ENCODE measurements around the gene DNAJA1. TPM values are rescaled to one million over a fixed set of nuclear protein-coding genes. Genes with fewer than 3 reads are reported as not detected.
"Not testable (repeated sequence)": the region's sequence is repeated elsewhere in the genome, so short reads cannot be mapped to it uniquely, and the experiment has no call there.

DNAJA1 gene
- 56.0 TPM for total RNA-seq
- 100 to 1,000 TPM in 4 of 8 donors, 10 to 100 TPM in 4; 83.3 to 138 (median 103) TPM for polyA plus RNA-seq (ENCODE audit: insufficient read depth in 1 of 8, insufficient read length in 8 of 8, low replicate concordance in 1 of 8)
- long read RNA-seq, donor 1, transcript DNAJA1-201 (9 exons, 2,381 nt), result major isoform, 20 of 33 reads
- long read RNA-seq, donor 1, partial matches to known transcripts, result 13 of 33 reads
- long read RNA-seq, donor 1, other reads (novel, unspliced or antisense), result 0 of 33 reads
- long read RNA-seq, donor 2, transcript DNAJA1-201 (9 exons, 2,381 nt), result major isoform, 8 of 8 reads
- long read RNA-seq, donor 2, partial matches to known transcripts, result 0 of 8 reads
- long read RNA-seq, donor 2, other reads (novel, unspliced or antisense), result 0 of 8 reads
- long read RNA-seq, donor 3, transcript DNAJA1-201 (9 exons, 2,381 nt), result major isoform, 47 of 106 reads
- long read RNA-seq, donor 3, partial matches to known transcripts, result 52 of 106 reads
- long read RNA-seq, donor 3, other reads (novel, unspliced or antisense), result 7 of 106 reads
- long read RNA-seq, donor 4, transcript DNAJA1-201 (9 exons, 2,381 nt), result major isoform, 10 of 39 reads
- long read RNA-seq, donor 4, partial matches to known transcripts, result 29 of 39 reads
- long read RNA-seq, donor 4, other reads (novel, unspliced or antisense), result 0 of 39 reads
- long read RNA-seq, donor 5, transcript DNAJA1-201 (9 exons, 2,381 nt), result major isoform, 80 of 285 reads
- long read RNA-seq, donor 5, partial matches to known transcripts, result 199 of 285 reads
- long read RNA-seq, donor 5, other reads (novel, unspliced or antisense), result 6 of 285 reads
- long read RNA-seq, donor 6, transcript DNAJA1-201 (9 exons, 2,381 nt), result major isoform, 58 of 135 reads
- long read RNA-seq, donor 6, partial matches to known transcripts, result 77 of 135 reads
- long read RNA-seq, donor 6, other reads (novel, unspliced or antisense), result 0 of 135 reads
- long read RNA-seq, donor 7, transcript DNAJA1-201 (9 exons, 2,381 nt), result major isoform, 44 of 211 reads
- long read RNA-seq, donor 7, partial matches to known transcripts, result 167 of 211 reads
- long read RNA-seq, donor 7, other reads (novel, unspliced or antisense), result 0 of 211 reads
- long read RNA-seq, donor 8, transcript DNAJA1-201 (9 exons, 2,381 nt), result major isoform, 33 of 93 reads
- long read RNA-seq, donor 8, partial matches to known transcripts, result 60 of 93 reads
- long read RNA-seq, donor 8, other reads (novel, unspliced or antisense), result 0 of 93 reads
- long read RNA-seq, donor 9, transcript DNAJA1-201 (9 exons, 2,381 nt), result major isoform, 23 of 120 reads
- long read RNA-seq, donor 9, partial matches to known transcripts, result 97 of 120 reads
- long read RNA-seq, donor 9, other reads (novel, unspliced or antisense), result 0 of 120 reads
- long read RNA-seq, donor 10, transcript DNAJA1-201 (9 exons, 2,381 nt), result major isoform, 54 of 144 reads
- long read RNA-seq, donor 10, partial matches to known transcripts, result 80 of 144 reads
- long read RNA-seq, donor 10, other reads (novel, unspliced or antisense), result 10 of 144 reads
- long read RNA-seq, donor 11, transcript DNAJA1-201 (9 exons, 2,381 nt), result major isoform, 26 of 89 reads
- long read RNA-seq, donor 11, partial matches to known transcripts, result 63 of 89 reads
- long read RNA-seq, donor 11, other reads (novel, unspliced or antisense), result 0 of 89 reads

DNA sequence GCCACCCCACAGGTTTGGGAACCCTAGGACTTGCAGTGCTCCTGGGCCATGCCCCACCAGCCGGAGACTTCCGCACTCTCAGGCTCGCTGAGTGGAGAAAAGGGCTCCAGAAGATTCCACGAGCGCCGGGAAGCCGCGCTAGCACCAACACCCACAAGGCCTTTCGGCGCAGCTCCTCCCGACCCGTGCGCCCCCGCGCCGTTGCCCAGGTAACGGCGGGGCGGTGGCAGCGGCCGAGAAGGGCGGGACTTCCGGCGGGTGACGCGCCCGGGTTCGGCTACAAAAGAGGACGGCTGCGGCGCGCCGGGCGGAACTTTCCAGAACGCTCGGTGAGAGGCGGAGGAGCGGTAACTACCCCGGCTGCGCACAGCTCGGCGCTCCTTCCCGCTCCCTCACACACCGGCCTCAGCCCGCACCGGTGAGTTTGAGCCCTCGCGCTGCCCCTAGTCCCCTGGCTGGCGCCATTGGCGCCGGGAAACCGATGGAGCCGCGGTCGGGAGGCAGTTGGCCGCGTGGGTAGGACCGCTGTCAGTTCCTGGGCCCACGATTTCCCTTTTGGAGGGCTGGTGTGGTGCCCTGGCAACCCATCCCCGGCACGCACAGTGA is at the start of gene DNAJA1:
Gene DNAJA1, plus strand, starts transcription at position 308 of the 606 bp plus-strand sequence. CDS start 1,212 bp downstream, outside the sequence.
- Histone ChIP-seq H3K9me3 (replicated peaks; ENCODE audit: control insufficient read depth, low read depth, low read length) (no peaks in the 10 kb centered on the region), H3K27ac (ENCODE audit: low read length) (peak within 1 kb of the TSS; percentile 100), H3K4me1 (ENCODE audit: control insufficient read depth, insufficient read depth, low read length) (peaks cover 13% of the 10 kb centered on the region), H3K27me3 (ENCODE audit: control insufficient read depth, insufficient read depth, low read length) (no peaks in the 10 kb centered on the region), H3K4me3 (ENCODE audit: low read length) (peak within 1 kb of the TSS; percentile 95), H3K36me3 (ENCODE audit: control insufficient read depth, insufficient read depth, low read length) (peaks cover 27% of the 10 kb centered on the region)
- WGBS (ENCODE audit: insufficient coverage), result under 1% methylated on average over 61 of the region's 61 CpGs
- peak; percentile 98 for DNase-seq

DNA sequence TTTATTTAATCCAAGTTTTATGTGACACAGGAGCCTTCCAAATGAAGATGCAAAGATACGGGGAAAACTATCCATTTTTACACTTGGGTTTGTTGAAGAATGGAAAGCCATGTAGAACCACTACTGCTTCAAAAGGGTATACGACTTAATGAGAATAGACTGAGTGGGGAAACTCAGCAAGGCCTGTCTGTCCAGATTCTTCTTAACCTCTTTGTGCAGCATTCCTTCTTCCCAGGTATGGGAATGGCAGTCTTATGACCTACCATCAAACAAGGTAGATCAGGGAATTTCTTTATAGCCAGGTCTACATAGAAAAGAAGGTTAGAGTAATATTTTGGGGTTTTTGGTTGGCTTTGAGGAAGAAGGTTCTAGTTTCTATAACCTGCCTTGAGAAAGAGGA is 47.0 kb upstream of the DNAJA1 start:
- Histone ChIP-seq H3K9me3 (replicated peaks; ENCODE audit: control insufficient read depth, low read depth, low read length) (no peaks in the 10 kb centered on the region), H3K4me3 (ENCODE audit: low read length) (no peak overlapping the region), H3K36me3 (ENCODE audit: control insufficient read depth, insufficient read depth, low read length) (peaks cover 29% of the 10 kb centered on the region), H3K27me3 (ENCODE audit: control insufficient read depth, insufficient read depth, low read length) (no peaks in the 10 kb centered on the region), H3K27ac (ENCODE audit: low read length) (no peak overlapping the region), H3K4me1 (ENCODE audit: control insufficient read depth, insufficient read depth, low read length) (no peaks in the 10 kb centered on the region)
- no CpG with 5 or more reads among the region's 2 CpGs for WGBS (ENCODE audit: insufficient coverage)
- no peak for DNase-seq

DNA sequence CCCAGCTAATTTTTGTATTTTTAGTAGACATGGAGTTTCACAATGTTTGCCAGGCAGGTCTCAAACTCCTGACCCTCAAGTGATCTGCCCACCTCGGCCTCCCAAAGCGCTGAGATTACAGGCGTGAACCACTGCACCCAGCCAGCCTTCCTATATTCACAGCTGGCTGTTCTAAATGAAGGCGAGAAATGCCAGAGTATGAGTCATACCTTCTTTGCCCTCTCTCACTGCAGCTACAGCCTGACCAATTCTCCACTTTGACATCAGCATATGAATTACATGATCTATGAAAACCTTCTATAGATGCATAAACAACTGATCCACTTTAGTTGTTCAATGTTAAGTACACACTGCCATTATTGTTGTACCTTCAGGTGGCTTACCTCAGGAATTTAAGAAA is 38.1 kb upstream of the DNAJA1 start:
- H3K9me3 ChIP-seq (replicated peaks; ENCODE audit: control insufficient read depth, low read depth, low read length), result no peaks in the 10 kb centered on the region
- 100% methylated on average over 3 of the region's 4 CpGs for WGBS (ENCODE audit: insufficient coverage)
- no peak for DNase-seq

DNA sequence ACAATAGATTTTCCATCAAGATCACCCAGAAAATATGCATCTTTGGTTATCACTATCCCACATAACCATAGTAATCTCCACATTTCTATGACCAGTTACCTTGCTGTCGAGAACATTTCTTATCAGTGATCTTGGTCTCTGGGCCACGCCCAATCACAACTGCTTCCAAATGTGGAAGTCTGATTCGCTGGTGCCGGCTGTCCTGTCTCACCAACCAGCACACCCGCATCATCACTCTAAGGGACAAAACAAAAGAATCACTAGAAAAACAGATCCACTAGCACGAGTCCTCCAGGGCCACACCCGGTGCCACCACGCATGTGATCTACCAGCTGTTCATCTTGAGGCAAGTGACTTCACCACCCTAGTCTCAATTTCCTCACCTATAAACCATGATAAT is 35.4 kb upstream of the DNAJA1 start:
- WGBS (ENCODE audit: insufficient coverage), result 92% methylated on average over 3 of the region's 8 CpGs
- no peaks in the 10 kb centered on the region for H3K27me3 ChIP-seq (ENCODE audit: control insufficient read depth, insufficient read depth, low read length)
- no peak overlapping the region for H3K4me3 ChIP-seq (ENCODE audit: low read length)
- DNase-seq, result no peak
- H3K4me1 ChIP-seq (ENCODE audit: control insufficient read depth, insufficient read depth, low read length), result no peaks in the 10 kb centered on the region
- H3K27ac ChIP-seq (ENCODE audit: low read length), result no peak overlapping the region
- peaks cover 24% of the 10 kb centered on the region for H3K36me3 ChIP-seq (ENCODE audit: control insufficient read depth, insufficient read depth, low read length)
- H3K9me3 ChIP-seq (replicated peaks; ENCODE audit: control insufficient read depth, low read depth, low read length), result no peaks in the 10 kb centered on the region

More for the DNA sequence above, 38.1 kb upstream of the DNAJA1 start:
- Histone ChIP-seq H3K27me3 (ENCODE audit: control insufficient read depth, insufficient read depth, low read length) (no peaks in the 10 kb centered on the region), H3K36me3 (ENCODE audit: control insufficient read depth, insufficient read depth, low read length) (peaks cover 33% of the 10 kb centered on the region), H3K4me3 (ENCODE audit: low read length) (no peak overlapping the region), H3K27ac (ENCODE audit: low read length) (no peak overlapping the region), H3K4me1 (ENCODE audit: control insufficient read depth, insufficient read depth, low read length) (no peaks in the 10 kb centered on the region)

DNA sequence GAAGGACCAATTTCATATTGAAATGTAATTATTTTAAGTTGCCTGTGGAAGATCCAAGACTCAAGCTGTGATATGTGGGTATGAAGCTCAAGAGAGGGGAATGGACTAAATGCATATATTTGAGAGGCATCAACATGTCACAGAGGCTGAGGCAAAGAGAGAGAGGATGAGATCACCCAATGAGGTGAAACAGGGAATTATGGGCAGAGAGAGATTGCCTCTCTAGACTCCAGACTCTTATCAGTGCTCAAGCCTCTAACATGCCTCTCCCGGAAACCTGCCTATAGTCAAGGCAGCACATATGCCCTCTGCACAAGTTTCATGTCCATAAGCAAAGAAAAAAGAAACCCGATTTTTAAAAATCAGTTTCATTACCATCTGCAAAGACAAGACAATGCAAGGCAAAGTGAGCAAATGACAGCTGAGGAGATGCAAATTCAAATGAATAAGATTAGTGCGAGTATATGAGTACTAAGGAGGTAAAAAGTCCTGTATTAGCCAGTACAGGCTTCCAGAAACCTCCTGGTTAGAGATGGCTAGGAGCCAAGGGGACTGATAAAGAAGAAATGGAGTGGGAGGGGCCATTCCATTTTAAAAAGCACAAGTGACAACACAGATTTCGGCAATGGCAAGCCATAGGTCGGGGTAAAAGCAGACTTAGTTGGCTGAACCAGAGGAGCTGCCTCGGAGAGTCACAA is 33.0 kb upstream of the DNAJA1 start:
- Histone ChIP-seq H3K36me3 (ENCODE audit: control insufficient read depth, insufficient read depth, low read length) (peaks cover 26% of the 10 kb centered on the region), H3K9me3 (replicated peaks; ENCODE audit: control insufficient read depth, low read depth, low read length) (no peaks in the 10 kb centered on the region), H3K27me3 (ENCODE audit: control insufficient read depth, insufficient read depth, low read length) (no peaks in the 10 kb centered on the region), H3K4me3 (ENCODE audit: low read length) (no peak overlapping the region), H3K27ac (ENCODE audit: low read length) (no peak overlapping the region), H3K4me1 (ENCODE audit: control insufficient read depth, insufficient read depth, low read length) (no peaks in the 10 kb centered on the region)
- WGBS (ENCODE audit: insufficient coverage), result 86% methylated on average over 1 of the region's 6 CpGs
- DNase-seq, result no peak

DNA sequence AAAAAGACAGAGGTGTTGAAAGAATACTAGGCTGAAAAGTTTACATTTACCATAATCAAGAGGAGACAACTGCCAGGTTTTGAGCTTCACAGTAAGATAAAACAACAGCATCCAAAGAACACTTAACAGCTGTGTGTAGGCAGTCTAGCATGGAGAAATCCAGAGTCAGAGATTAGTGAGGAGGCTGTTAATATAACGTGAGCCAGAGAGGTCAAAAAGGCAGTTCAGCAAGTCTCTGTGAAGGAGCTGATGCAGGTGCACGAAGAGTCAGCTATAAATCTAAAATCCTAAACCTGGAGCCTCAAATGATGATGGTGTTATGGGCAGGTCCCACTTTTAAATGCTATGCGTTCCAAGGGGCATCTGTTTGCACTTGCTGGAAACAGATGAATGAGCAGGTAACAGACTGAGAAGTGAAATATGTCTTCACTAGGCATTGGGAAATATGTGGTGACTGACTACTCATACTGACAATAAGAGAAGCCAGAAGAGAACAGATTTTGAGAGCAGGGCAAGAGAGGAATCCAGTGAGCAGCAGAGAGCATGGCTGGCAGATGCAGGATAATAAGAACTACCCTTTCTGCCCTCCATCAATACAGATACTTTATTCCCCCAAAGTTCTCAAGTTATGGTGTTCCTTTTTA is 32.4 kb upstream of the DNAJA1 start:
- peaks cover 22% of the 10 kb centered on the region for H3K36me3 ChIP-seq (ENCODE audit: control insufficient read depth, insufficient read depth, low read length)
- no peak overlapping the region for H3K4me3 ChIP-seq (ENCODE audit: low read length)
- DNase-seq, result no peak
- no peaks in the 10 kb centered on the region for H3K9me3 ChIP-seq (replicated peaks; ENCODE audit: control insufficient read depth, low read depth, low read length)
- 49% methylated on average over 3 of the region's 3 CpGs for WGBS (ENCODE audit: insufficient coverage)
- H3K27me3 ChIP-seq (ENCODE audit: control insufficient read depth, insufficient read depth, low read length), result no peaks in the 10 kb centered on the region
- no peaks in the 10 kb centered on the region for H3K4me1 ChIP-seq (ENCODE audit: control insufficient read depth, insufficient read depth, low read length)
- no peak overlapping the region for H3K27ac ChIP-seq (ENCODE audit: low read length)

DNA sequence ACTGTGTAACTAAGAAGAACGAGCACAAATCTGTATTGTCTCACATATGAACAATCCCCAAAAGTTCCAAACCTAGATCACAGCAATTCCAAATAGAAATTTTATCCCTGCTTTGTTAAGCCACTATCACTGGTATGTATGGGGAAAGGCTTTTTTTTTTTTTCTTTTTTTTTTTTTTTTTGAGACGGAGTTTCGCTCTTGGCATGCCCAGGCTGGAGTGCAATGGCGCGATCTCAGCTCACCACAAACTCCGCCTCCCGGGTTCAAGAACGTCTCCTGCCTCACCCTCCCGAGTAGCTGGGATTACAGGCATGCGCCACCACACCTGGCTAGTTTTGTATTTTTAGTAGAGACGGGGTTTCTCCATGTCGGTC is 24.4 kb upstream of the DNAJA1 start:
- Histone ChIP-seq H3K27ac (ENCODE audit: low read length) (peak overlapping the region; percentile 97), H3K4me3 (ENCODE audit: low read length) (peak overlapping the region; percentile 60)
- WGBS (ENCODE audit: insufficient coverage), result 0% methylated on average over 3 of the region's 12 CpGs
- H3K27me3 ChIP-seq (ENCODE audit: control insufficient read depth, insufficient read depth, low read length); H3K9me3 ChIP-seq (replicated peaks; ENCODE audit: control insufficient read depth, low read depth, low read length); H3K36me3 ChIP-seq (ENCODE audit: control insufficient read depth, insufficient read depth, low read length); H3K4me1 ChIP-seq (ENCODE audit: control insufficient read depth, insufficient read depth, low read length): not testable (repeated sequence)
- DNase-seq, result peak; percentile 11

DNA sequence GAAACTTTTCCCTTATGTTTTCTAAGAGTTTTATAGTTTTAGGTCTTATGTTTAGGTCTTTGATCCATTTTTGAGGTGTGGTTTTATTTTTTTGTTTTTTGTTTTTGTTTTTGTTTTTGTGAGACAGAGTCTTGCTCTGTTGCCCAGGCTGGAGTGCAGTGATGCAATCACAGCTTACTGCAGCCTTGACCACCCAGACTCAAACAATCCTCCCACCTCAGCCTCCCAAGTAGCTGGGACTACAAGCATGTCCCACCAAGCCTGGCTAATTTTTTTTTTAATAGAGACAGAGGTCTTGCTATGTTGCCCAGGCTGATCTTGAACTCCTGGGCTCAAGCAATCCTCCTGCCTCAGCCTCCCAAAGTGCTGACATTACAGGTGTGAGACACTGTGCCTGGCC is 19.7 kb upstream of the DNAJA1 start:
- H3K27me3 ChIP-seq (ENCODE audit: control insufficient read depth, insufficient read depth, low read length); H3K9me3 ChIP-seq (replicated peaks; ENCODE audit: control insufficient read depth, low read depth, low read length); H3K4me1 ChIP-seq (ENCODE audit: control insufficient read depth, insufficient read depth, low read length); H3K36me3 ChIP-seq (ENCODE audit: control insufficient read depth, insufficient read depth, low read length); H3K27ac ChIP-seq (ENCODE audit: low read length); DNase-seq; H3K4me3 ChIP-seq (ENCODE audit: low read length): not testable (repeated sequence)
